ENCODE results near the gene CARMIL1.

Gene CARMIL1

DNA sequence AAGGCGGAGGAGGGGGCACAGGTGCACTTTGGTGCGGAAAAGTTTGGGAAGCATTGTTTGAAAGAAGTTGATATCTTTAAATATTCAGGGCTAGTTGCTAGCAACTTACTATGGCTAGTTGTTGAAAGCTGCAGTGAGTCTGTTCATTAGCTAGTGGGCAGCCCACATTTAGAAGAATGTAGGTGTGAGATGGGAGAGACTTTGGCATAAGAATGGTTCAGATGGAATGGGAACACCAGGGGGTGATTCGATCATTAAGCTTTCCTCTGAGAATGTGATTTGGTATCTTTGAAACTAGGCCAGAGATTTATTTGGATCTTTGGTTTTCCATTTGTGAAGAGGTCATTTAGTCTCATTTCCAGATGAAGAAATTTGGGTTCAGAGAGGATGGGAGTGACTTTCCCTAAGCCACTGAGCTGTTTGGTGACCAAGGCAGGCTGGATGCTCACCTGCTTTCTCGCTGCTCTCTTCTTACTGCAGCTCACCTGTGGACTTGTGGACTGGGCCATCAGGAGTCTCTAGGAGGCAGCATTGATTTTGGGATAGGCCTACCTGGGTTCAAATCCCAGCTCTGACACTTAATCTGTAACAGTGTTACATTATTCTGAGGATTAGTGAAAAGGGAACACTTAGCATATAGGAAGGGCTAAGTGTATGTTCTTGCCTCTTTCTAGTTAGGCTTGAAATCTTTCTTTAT lies 62.9 kb downstream of the CARMIL1 start:
- Histone ChIP-seq H4K20me1 (no peaks in the 10 kb centered on the region), H3K9me3 (no peaks in the 10 kb centered on the region), H3K9ac (no peak overlapping the region), H3K4me3 (no peak overlapping the region), H3K4me2 (no peak overlapping the region), H3K27me3 (no peaks in the 10 kb centered on the region; the same call in 1 of the 2 replicates), H3K4me1 (peaks cover 6% of the 10 kb centered on the region; the same call in 1 of the 2 replicates), H3K27ac (no peak overlapping the region), H3K36me3 (no peaks in the 10 kb centered on the region)
- TF ChIP-seq Cebpa-rat (IDR thresholded peaks at IDR 0.05), result no peak

DNA sequence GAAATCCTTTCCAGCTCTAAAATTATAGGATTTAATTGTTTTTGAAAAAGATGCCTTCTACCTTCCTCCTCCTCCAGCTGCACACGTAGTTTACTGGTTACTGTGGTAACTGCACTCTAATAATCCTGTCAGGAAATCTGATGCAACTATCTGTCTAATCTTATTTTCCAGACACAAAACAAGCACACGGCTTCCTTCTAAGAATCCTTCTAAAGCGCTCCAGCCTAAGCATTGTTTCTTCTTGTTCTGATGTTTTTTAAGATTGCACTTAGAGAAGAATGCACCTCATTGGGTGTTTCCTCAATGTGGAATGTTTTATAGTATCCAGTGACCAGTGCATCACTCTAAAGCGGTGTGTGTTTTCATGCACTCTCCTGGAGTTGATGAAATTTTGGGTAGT lies 63.6 kb downstream of the CARMIL1 start:
- Histone ChIP-seq H3K4me2 (peak overlapping the region; percentile 9), H3K36me3 (no peaks in the 10 kb centered on the region), H3K27me3 (no peaks in the 10 kb centered on the region; the same call in 1 of the 2 replicates), H3K9me3 (no peaks in the 10 kb centered on the region), H3K9ac (no peak overlapping the region), H3K4me3 (no peak overlapping the region), H4K20me1 (no peaks in the 10 kb centered on the region), H3K27ac (no peak overlapping the region), H3K4me1 (peaks cover 6% of the 10 kb centered on the region; the same call in 1 of the 2 replicates)
- no peak for TF ChIP-seq Cebpa-rat (IDR thresholded peaks at IDR 0.05)

DNA sequence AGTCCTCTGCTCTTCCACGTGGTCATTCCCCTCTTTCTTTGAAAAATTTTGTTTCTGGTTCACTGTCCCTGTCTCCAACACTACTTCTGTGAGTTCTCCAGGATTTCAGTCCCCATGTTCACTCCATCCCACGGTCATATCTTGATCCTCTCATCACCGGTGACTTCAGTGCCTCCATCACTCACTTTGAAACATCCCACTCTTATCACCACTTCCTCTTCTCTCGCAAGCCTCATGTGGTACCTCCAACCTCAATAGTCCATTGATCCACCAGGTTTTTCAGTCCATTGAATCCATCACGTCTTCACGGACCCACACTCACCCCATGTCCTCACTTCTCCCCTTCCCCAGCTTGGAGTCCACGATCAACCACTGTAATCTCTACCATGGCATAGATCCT lies 64.8 kb downstream of the CARMIL1 start:
- H3K27ac ChIP-seq, result no peak overlapping the region
- no peaks in the 10 kb centered on the region for H3K9me3 ChIP-seq
- H3K4me3 ChIP-seq, result no peak overlapping the region
- H3K27me3 ChIP-seq, result no peaks in the 10 kb centered on the region; the same call in 1 of the 2 replicates
- H3K4me2 ChIP-seq, result no peak overlapping the region
- peaks cover 6% of the 10 kb centered on the region; the same call in 1 of the 2 replicates for H3K4me1 ChIP-seq
- H3K9ac ChIP-seq, result no peak overlapping the region
- no peaks in the 10 kb centered on the region for H4K20me1 ChIP-seq
- no peak for TF ChIP-seq Cebpa-rat (IDR thresholded peaks at IDR 0.05)
- no peaks in the 10 kb centered on the region for H3K36me3 ChIP-seq

DNA sequence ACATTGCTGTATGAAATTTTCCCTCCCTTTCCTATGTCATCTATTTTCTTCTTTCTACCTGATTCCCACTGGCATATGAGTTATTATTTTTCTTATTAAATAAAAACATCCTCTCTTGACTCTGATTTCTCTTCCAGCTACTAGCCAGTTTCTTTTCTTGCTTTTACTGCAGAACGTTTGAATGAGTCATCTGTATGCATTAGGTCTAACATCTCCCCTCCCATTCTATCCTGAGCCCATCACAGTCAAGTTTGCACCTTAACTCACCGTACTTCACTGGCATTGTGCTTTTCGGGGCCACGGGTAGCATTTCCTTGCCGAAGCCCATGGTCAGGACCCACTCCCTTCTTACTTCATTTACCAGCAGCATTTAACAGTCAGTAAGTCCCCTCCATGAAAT lies 65.7 kb downstream of the CARMIL1 start:
- H3K9me3 ChIP-seq, result no peaks in the 10 kb centered on the region
- H3K9ac ChIP-seq, result no peak overlapping the region
- no peaks in the 10 kb centered on the region; the same call in 1 of the 2 replicates for H3K27me3 ChIP-seq
- H3K4me3 ChIP-seq, result no peak overlapping the region
- H3K4me1 ChIP-seq, result peaks cover 6% of the 10 kb centered on the region; the same call in 1 of the 2 replicates
- H3K36me3 ChIP-seq, result no peaks in the 10 kb centered on the region
- H4K20me1 ChIP-seq, result no peaks in the 10 kb centered on the region
- H3K27ac ChIP-seq, result no peak overlapping the region
- no peak for TF ChIP-seq Cebpa-rat (IDR thresholded peaks at IDR 0.05)
- no peak overlapping the region for H3K4me2 ChIP-seq

DNA sequence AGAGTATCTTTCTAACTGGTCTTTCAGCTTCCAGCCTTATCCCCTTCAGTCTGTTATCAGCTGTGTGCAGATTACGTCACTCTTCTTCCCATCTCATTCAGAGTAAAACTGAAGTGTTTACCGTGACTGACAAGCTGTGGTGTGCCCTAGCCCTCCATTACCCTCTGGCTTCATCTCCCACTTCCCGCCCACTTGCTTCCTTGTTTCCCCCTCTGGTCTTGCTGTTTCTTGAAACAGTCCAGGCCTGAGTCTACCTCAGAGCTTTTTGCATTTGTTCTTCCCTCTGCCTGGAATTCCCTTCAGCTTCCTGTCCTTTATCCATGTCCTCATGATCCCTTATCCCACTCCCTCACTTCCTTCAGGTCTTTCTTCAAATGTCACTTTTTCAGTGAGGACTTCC lies 66.9 kb downstream of the CARMIL1 start:
- no peaks in the 10 kb centered on the region for H4K20me1 ChIP-seq
- H3K27me3 ChIP-seq, result no peaks in the 10 kb centered on the region; the same call in 1 of the 2 replicates
- TF ChIP-seq Cebpa-rat (IDR thresholded peaks at IDR 0.05), result no peak
- no peak overlapping the region for H3K4me2 ChIP-seq
- H3K36me3 ChIP-seq, result no peaks in the 10 kb centered on the region
- H3K4me3 ChIP-seq, result no peak overlapping the region
- no peak overlapping the region for H3K9ac ChIP-seq
- H3K27ac ChIP-seq, result no peak overlapping the region
- peaks cover 6% of the 10 kb centered on the region; the same call in 1 of the 2 replicates for H3K4me1 ChIP-seq
- no peaks in the 10 kb centered on the region for H3K9me3 ChIP-seq

DNA sequence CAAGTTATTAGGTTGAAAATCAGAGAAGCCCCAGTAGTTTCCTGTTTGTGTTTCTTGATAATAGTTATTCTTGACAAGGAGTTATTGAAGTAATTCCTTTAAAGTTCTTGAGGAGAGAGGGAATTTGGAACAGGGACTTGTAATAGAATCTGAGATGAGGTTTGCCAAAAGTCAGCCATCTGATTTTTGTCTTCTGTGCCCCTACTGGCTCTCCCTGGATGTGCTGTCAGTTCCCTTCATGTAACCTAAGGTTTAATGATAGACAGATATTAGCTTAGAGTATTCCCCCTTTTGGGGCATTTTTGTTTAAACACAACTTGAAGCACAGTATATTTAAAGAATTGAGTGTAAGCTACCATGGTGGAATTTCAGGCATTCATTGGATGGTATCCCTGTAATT lies 71.4 kb downstream of the CARMIL1 start:
- Histone ChIP-seq H3K27me3 (no peaks in the 10 kb centered on the region), H3K27ac (no peak overlapping the region), H3K4me2 (no peak overlapping the region), H3K4me1 (no peaks in the 10 kb centered on the region), H3K4me3 (no peak overlapping the region), H4K20me1 (no peaks in the 10 kb centered on the region), H3K9me3 (no peaks in the 10 kb centered on the region), H3K9ac (no peak overlapping the region), H3K36me3 (no peaks in the 10 kb centered on the region)
- no peak for TF ChIP-seq Cebpa-rat (IDR thresholded peaks at IDR 0.05)

DNA sequence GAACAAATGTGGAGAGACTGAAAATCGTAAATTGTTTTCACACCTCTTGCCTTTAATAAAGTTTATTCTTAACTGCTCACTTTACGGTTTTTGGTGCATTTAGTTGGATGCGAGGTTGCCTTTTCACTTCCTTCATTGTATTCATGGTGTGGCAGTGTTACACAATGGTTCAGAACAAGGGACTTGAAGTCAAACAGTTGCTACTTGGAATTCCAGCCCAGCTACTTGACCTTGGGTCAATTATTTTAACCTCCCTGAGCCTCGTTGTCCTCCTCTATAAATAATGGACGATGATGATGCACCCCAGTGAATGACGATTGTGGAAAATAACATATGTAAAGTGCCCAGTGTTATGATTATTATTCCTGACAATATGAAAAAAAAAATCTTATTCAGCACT lies 72.3 kb downstream of the CARMIL1 start:
- Histone ChIP-seq H4K20me1 (no peaks in the 10 kb centered on the region), H3K9ac (no peak overlapping the region), H3K36me3 (no peaks in the 10 kb centered on the region), H3K9me3 (no peaks in the 10 kb centered on the region), H3K4me1 (no peaks in the 10 kb centered on the region), H3K4me2 (no peak overlapping the region), H3K27ac (no peak overlapping the region), H3K27me3 (no peaks in the 10 kb centered on the region), H3K4me3 (no peak overlapping the region)
- TF ChIP-seq Cebpa-rat (IDR thresholded peaks at IDR 0.05), result no peak

DNA sequence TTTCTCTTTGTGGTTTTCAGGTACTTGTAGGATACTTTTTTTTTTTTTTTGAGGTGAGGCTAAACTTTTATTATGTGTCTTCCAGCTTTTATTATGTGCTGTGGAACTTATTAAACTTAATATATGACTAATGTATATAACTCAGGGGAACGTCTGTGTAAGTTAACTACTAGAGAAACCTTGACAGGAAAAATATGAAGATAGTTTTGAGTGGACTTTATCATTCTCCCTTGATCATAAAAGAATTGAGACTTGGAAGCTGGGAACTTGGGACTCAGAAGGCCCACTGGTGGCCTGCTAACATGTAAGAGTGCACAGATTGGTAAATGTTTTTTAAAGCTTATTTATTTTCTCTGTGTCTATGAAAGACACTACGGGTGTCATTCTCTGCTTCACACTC lies 73.1 kb downstream of the CARMIL1 start:
- Histone ChIP-seq H3K4me2 (no peak overlapping the region), H4K20me1 (no peaks in the 10 kb centered on the region), H3K4me3 (no peak overlapping the region), H3K27me3 (no peaks in the 10 kb centered on the region), H3K27ac (no peak overlapping the region), H3K36me3 (no peaks in the 10 kb centered on the region), H3K9ac (no peak overlapping the region), H3K9me3 (no peaks in the 10 kb centered on the region), H3K4me1 (no peaks in the 10 kb centered on the region)
- no peak for TF ChIP-seq Cebpa-rat (IDR thresholded peaks at IDR 0.05)

DNA sequence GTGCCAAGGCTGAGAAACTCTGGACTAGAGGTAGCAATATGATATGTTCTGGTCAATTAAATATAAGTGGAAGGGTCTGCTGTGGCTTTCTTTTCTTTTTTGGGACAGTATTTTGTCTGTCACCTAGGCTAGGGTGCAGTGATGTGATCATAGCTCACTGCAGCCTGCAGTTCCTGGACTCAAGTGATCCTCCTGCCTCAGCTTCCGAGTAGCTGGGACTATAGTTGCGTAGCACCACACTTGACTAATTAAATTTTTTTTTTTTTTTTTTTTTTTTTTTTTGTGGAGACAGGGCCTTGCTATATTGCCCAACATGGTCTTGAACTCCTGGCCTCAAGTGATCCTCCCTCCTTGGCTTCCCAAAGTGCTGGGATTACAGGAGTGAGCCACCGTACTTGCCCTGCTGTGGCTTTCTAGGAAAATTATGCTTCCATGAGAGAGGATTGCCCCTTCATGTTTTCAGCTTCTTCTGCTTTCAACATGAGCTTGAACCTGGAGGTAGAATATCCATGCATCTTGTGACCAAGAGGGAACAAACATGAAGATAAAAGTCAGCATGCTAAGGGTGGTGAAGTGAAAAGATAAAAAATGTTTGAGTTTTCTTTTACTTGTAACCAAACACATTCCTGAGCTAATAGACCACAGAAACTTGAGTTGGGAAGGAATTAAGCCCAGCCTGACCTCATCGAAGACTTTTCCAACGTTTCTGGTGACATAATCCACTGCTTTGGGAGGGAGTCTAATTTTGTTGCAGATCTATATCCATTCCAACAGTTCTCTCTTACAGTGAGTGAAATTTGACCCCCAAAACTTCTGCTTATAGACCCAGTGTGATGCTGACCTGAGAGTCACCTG lies 75.1 kb downstream of the CARMIL1 start:
- no peak overlapping the region for H3K4me3 ChIP-seq
- no peaks in the 10 kb centered on the region for H3K36me3 ChIP-seq
- H3K4me2 ChIP-seq, result no peak overlapping the region
- peaks cover 4% of the 10 kb centered on the region for H3K4me1 ChIP-seq
- H3K27me3 ChIP-seq, result no peaks in the 10 kb centered on the region
- TF ChIP-seq Cebpa-rat (IDR thresholded peaks at IDR 0.05), result no peak
- no peak overlapping the region for H3K9ac ChIP-seq
- no peaks in the 10 kb centered on the region for H3K9me3 ChIP-seq
- no peaks in the 10 kb centered on the region for H4K20me1 ChIP-seq
- H3K27ac ChIP-seq, result no peak overlapping the region
